ENCODE data around the gene PTPN3. TPM values are rescaled to one million over a fixed set of nuclear protein-coding genes. Genes with fewer than 3 reads are reported as not detected.

PTPN3 gene
- total RNA-seq, 2 donors from 2014 or later, result 13.2 to 19.5 TPM

GRCh38 chr9:109418827-109419226 lies 79.3 kb downstream of the PTPN3 start:
- no peak for ATAC-seq
- Histone ChIP-seq H3K36me3 (replicated peaks in 1 of 2; ENCODE audit: insufficient read depth in 1 of 2, low read depth in 2 of 2) (peaks cover 0 to 11% of the 10 kb centered on the region in 2 donors), H3K27ac (no peak overlapping the region), H3K27me3 (no peaks in the 10 kb centered on the region), H3K4me1 (no peaks in the 10 kb centered on the region), H3K4me3 (no peak overlapping the region), H3K9me3 (no peaks in the 10 kb centered on the region)
- intact Hi-C loops (cut with DNase I), result no loop called here
- DNase-seq, result no peak
- TF ChIP-seq CTCF (IDR thresholded peaks at IDR 0.05) (no peak), POLR2A (IDR thresholded peaks at IDR 0.05) (no peak)
- WGBS, 2 donors, result 75 to 78% methylated on average over 6 of the region's 6 CpGs

GRCh38 chr9:109417585-109418544 lies 80.2 kb downstream of the PTPN3 start:
- no peak overlapping the region for H3K4me3 ChIP-seq
- H3K9me3 ChIP-seq, result no peaks in the 10 kb centered on the region
- no peaks in the 10 kb centered on the region for H3K27me3 ChIP-seq
- DNase-seq (no peak), ATAC-seq (no peak)
- H3K27ac ChIP-seq, result no peak overlapping the region
- H3K36me3 ChIP-seq (replicated peaks in 1 of 2; ENCODE audit: insufficient read depth in 1 of 2, low read depth in 2 of 2), result peaks cover 0 to 11% of the 10 kb centered on the region in 2 donors
- no peak for TF ChIP-seq POLR2A (IDR thresholded peaks at IDR 0.05)
- no peak for TF ChIP-seq CTCF (IDR thresholded peaks at IDR 0.05)
- WGBS, 2 donors, result 52 to 73% methylated on average over 4 to 6 of the region's 6 CpGs
- intact Hi-C loops (cut with DNase I), result no loop called here
- H3K4me1 ChIP-seq, result no peaks in the 10 kb centered on the region

- TF ChIP-seq POLR2A (IDR thresholded peaks at IDR 0.05) (no peak), CTCF (IDR thresholded peaks at IDR 0.05) (no peak)
- H3K27me3 ChIP-seq, result no peaks in the 10 kb centered on the region
- intact Hi-C loops (cut with DNase I), result no loop called here
- no peaks in the 10 kb centered on the region for H3K4me1 ChIP-seq
- no peak for DNase-seq
- ATAC-seq, result no peak
- no peak overlapping the region for H3K4me3 ChIP-seq
- WGBS, 2 donors, result 88 to 91% methylated on average over 8 of the region's 8 CpGs
- H3K27ac ChIP-seq, result no peak overlapping the region
- peaks cover 0 to 11% of the 10 kb centered on the region in 2 donors for H3K36me3 ChIP-seq (replicated peaks in 1 of 2; ENCODE audit: insufficient read depth in 1 of 2, low read depth in 2 of 2)
- no peaks in the 10 kb centered on the region for H3K9me3 ChIP-seq
Measured at GRCh38 chr9:109417054-109417453, 81.1 kb downstream of the PTPN3 start.

- TF ChIP-seq POLR2A (IDR thresholded peaks at IDR 0.05), result no peak
- TF ChIP-seq CTCF (IDR thresholded peaks at IDR 0.05), result no peak
- Histone ChIP-seq H3K27me3 (no peaks in the 10 kb centered on the region), H3K4me3 (no peak overlapping the region), H3K9me3 (no peaks in the 10 kb centered on the region), H3K27ac (no peak overlapping the region), H3K36me3 (replicated peaks in 1 of 2; ENCODE audit: insufficient read depth in 1 of 2, low read depth in 2 of 2) (peaks cover 0 to 9% of the 10 kb centered on the region in 2 donors), H3K4me1 (no peaks in the 10 kb centered on the region)
- DNase-seq (no peak), ATAC-seq (no peak)
- intact Hi-C loops (cut with DNase I), result no loop called here
- WGBS, 2 donors, result 75 to 80% methylated on average over 10 of the region's 10 CpGs
Measured at GRCh38 chr9:109416135-109416706, 81.9 kb downstream of the PTPN3 start.
